Upper lobe of left lung (tissue), 4 donors: ENCODE data around the gene KIF26B.

Experiments
- EP300 ChIP-seq, 4 donors: sonication (generic); formaldehyde crosslinking; IDR thresholded peaks; one replicate each; pipeline ENCODE4 v1.5.1; 2017; ENCODE audit warnings: antibody characterized with exemption in 4 of 4, control low read depth in 2 of 4
- POLR2AphosphoS5 ChIP-seq, 2 donors: sonication (generic); formaldehyde crosslinking; IDR thresholded peaks; one replicate each; pipeline ENCODE4 v1.5.1; 2017; ENCODE audit warnings: antibody characterized with exemption in 2 of 2
- TF ChIP-seq, protein P1 (sequence below), 6 experiments: fragments of 450-650 bp in 4 of 6; fragments of 200-600 bp in 2 of 6; sonication (generic) in 2 of 6; IDR thresholded peaks; one replicate each; pipeline ENCODE4 v1.5.1; 2016 to 2019; ENCODE audit warnings: antibody characterized with exemption in 6 of 6

GRCh38 chr1:245698860-245699259 lies 544.1 kb downstream of the KIF26B start:
- TF ChIP-seq, protein P1, sequence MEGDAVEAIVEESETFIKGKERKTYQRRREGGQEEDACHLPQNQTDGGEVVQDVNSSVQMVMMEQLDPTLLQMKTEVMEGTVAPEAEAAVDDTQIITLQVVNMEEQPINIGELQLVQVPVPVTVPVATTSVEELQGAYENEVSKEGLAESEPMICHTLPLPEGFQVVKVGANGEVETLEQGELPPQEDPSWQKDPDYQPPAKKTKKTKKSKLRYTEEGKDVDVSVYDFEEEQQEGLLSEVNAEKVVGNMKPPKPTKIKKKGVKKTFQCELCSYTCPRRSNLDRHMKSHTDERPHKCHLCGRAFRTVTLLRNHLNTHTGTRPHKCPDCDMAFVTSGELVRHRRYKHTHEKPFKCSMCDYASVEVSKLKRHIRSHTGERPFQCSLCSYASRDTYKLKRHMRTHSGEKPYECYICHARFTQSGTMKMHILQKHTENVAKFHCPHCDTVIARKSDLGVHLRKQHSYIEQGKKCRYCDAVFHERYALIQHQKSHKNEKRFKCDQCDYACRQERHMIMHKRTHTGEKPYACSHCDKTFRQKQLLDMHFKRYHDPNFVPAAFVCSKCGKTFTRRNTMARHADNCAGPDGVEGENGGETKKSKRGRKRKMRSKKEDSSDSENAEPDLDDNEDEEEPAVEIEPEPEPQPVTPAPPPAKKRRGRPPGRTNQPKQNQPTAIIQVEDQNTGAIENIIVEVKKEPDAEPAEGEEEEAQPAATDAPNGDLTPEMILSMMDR (IDR thresholded peaks at IDR 0.05): no peak
- no peak for TF ChIP-seq EP300 (IDR thresholded peaks at IDR 0.05)
- TF ChIP-seq POLR2AphosphoS5 (IDR thresholded peaks at IDR 0.05): no peak
